T-helper 2 cell treated with Interferon-gamma antibody and Interleukin-4, amounts not matched to agents 100 ng/mL and 5 ng/mL, for 36 hours (primary cell): Measurements from ENCODE around the gene C6orf89. TPM values are rescaled to one million over a fixed set of nuclear protein-coding genes. Genes with fewer than 3 reads are reported as not detected.
"Not testable (repeated sequence)": the region's sequence is repeated elsewhere in the genome, so short reads cannot be mapped to it uniquely, and the experiment has no call there.

Experiments
- intact Hi-C: fragments of 100-400 bp; cut with micrococcal nuclease; formaldehyde crosslinking; loops from one replicate; pipeline ENCODE4 v1.15.1; 2023
- total RNA-seq: library from RNA; stranded (reverse); gene quantifications from 2 replicates; pipeline ENCODE4 v1.2.3, GENCODE V29; 2022

The C6orf89 gene
- total RNA-seq, 1 donor from 2014 or later = 46.2 TPM

GRCh38 chr6:36917541-36918193 lies 31.9 kb downstream of the C6orf89 start:
- intact Hi-C loops = no loop called here

- intact Hi-C loops = no loop called here
Measured at GRCh38 chr6:36920049-36920448, 34.3 kb downstream of the C6orf89 start.

GRCh38 chr6:36920546-36920945 lies 34.8 kb downstream of the C6orf89 start:
- intact Hi-C loops = no loop called here

GRCh38 chr6:36924131-36924530 lies 38.4 kb downstream of the C6orf89 start:
- intact Hi-C loops = no loop called here

- intact Hi-C loops = no loop called here
Measured at GRCh38 chr6:36924778-36925374, 39.1 kb downstream of the C6orf89 start.

GRCh38 chr6:36925809-36926208 lies 40.1 kb downstream of the C6orf89 start:
- intact Hi-C loops = no loop called here

- intact Hi-C loops = no loop called here
Measured at GRCh38 chr6:36926708-36927513, 41.2 kb downstream of the C6orf89 start.

GRCh38 chr6:36927691-36928546 lies 42.2 kb downstream of the C6orf89 start:
- intact Hi-C loops = no loop called here

GRCh38 chr6:36928547-36928918 lies 42.8 kb downstream of the C6orf89 start:
- intact Hi-C loops = no loop called here

- intact Hi-C loops = no loop called here
Measured at GRCh38 chr6:36929152-36929551, 43.4 kb downstream of the C6orf89 start.

GRCh38 chr6:36929607-36930006 lies 43.9 kb downstream of the C6orf89 start:
- intact Hi-C loops = no loop called here

GRCh38 chr6:36930483-36930882 lies 44.7 kb downstream of the C6orf89 start:
- intact Hi-C loops = no loop called here

GRCh38 chr6:36933102-36933501 lies 47.4 kb downstream of the C6orf89 start:
- intact Hi-C loops = no loop called here

- intact Hi-C loops = no loop called here
Measured at GRCh38 chr6:36933519-36933918, 47.8 kb downstream of the C6orf89 start.

GRCh38 chr6:36934901-36935300 lies 49.1 kb downstream of the C6orf89 start:
- intact Hi-C loops = no loop called here

- intact Hi-C loops = no loop called here
Measured at GRCh38 chr6:36936824-36937223, 51.1 kb downstream of the C6orf89 start.

GRCh38 chr6:36937896-36938295 lies 52.1 kb downstream of the C6orf89 start:
- intact Hi-C loops = no loop called here

- intact Hi-C loops = no loop called here
Measured at GRCh38 chr6:36938536-36938935, 52.8 kb downstream of the C6orf89 start.

GRCh38 chr6:36939005-36939404 lies 53.3 kb downstream of the C6orf89 start:
- intact Hi-C loops = not testable (repeated sequence)

GRCh38 chr6:36940027-36940426 lies 54.3 kb downstream of the C6orf89 start:
- intact Hi-C loops = no loop called here

- intact Hi-C loops = not testable (repeated sequence)
Measured at GRCh38 chr6:36941561-36941960, 55.8 kb downstream of the C6orf89 start.

GRCh38 chr6:36942329-36942728 lies 56.6 kb downstream of the C6orf89 start:
- intact Hi-C loops = not testable (repeated sequence)
